Fibroblast of skin of abdomen (primary cell): Measurements from ENCODE around the gene KLHDC7B.

ENCODE experiments used
- DNase-seq: peaks from one replicate; pipeline ENCODE4 v3.0.0-alpha.2; 2013

KLHDC7B gene

DNA sequence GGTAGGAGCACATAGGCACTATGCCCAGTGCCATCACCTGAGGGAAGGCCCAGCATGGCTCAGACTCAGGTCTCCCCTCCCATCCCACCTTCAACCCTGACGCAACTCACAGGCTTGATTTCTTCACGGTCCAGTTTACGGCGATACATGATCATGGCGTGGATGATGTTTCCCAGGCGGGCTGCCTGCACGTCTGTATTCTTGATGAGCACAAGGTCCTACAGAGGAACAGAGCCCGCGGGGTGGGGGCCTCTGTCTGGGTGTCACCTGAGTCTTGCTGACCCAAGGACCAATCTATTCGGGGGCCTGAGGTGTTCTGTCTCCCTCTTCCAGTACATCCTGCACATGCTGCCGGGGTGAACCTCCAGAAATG, 28.7 kb downstream of the KLHDC7B start:
- DNase-seq, result no peak

GRCh38 chr22:50575426-50575941, 29.8 kb downstream of the KLHDC7B start:
- no peak for DNase-seq

GRCh38 chr22:50576070-50576469, 30.4 kb downstream of the KLHDC7B start:
- peak; percentile 35 for DNase-seq

DNA sequence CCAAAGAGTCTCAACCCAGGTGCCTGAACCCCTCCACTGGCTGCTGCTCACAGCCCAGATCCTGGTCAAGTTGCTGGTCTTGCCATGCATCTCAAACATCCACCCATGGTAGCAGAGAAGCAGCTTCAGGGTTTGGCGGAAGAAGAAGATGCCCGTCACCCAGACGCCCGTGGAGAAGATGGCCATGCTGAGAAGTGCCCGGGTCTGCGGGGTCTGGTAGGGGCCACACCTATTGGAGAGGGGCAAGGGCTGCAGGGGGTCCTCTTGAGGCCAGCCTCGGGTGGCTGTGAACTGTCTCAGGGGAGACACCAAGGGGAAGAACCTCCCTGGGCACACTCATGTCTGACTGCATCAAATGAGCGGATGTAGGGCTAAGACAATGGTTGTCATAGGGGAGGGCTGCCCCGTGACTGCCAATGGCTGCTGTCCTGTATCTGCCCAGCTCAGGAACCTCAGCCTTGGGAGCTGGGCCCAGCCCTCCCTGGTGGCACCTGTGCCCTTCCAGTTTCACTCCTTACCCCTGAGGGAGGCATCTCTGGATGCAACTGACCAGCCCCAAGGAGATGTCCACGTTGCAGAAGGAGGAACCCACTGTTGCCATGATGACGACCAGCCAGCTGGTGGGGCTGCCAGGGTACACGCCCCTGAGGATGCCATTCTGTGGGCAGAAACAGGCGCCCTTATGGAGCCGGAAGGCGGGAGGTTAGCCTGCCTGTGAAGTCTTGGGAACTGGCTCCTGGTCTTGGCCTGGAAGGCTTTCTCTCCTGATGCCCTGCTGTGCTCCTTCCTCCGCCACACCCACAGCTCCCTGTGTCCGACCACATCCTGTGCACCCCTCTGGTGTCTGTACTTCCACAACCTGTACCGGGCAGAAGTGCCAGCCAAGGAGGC, 31.4 kb downstream of the KLHDC7B start:
- no peak for DNase-seq

DNA sequence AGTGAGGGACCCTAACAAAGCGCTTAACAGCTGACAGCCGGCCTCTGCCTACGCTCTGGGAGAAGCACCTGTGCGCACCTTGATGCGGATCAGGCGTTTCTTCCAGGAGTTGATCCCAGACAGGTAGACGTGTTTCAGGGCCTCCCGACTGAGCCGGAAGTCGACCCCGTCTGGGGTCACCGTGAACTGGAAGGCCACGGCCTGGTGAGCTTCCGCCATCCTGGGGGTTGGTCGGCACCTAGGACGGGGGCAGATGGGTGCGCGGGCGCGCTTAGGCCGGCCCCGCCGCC, 31.9 kb downstream of the KLHDC7B start:
- DNase-seq, result no peak

GRCh38 chr22:50577987-50578775, 32.5 kb downstream of the KLHDC7B start, which contains the start of gene CPT1B:
Gene CPT1B (minus strand): TSS chr22:50578427. CDS start chr22:50577915, 512 bp downstream.
- DNase-seq, result no peak

GRCh38 chr22:50578776-50579310, 33.1 kb downstream of the KLHDC7B start:
- DNase-seq, result no peak

GRCh38 chr22:50579752-50580151, 34.1 kb downstream of the KLHDC7B start:
- no peak for DNase-seq

DNA sequence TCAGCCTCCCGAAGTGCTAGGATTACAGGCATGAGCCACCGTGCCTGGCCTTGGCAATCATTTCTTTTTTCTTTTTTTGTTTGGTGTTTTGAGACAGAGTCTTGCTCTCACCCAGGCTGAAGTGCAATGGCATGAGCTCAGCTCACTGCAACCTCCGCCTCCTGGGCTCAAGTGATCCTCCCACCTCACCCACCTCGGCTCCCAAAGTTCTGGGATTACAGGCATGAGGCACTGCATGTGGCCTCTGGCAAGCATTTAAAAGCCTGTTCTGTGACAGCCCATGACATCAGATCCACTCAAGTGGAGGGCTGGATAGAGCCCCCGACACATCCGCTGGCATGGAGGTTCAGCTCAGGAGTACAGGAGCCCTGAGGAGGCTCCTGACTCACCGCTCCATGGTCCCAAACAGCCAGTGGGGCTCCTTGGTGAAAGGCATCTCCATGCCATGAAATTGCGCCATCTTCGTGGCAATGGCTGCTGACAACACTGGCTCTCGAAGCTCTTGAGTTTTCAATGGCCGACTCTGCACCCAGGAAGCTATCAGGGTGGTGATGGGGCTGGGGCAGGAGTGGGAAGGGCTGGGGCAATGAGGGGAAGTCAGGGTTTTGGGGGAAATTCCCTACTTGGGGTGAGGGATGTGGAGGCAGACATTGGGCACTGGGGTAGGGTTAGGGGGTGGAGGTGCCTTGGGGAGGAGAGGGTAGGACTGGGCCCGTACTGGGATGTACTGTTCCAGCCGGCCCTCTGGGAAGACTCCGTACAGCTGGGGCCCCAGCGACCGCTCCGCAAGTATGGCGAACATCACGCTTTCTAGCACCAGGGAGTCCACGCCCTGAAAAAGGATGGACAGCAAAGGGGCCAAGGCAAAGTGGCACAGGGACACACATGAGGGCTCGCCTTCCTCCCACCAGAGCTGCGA, 35.6 kb downstream of the KLHDC7B start:
- no peak for DNase-seq

DNA sequence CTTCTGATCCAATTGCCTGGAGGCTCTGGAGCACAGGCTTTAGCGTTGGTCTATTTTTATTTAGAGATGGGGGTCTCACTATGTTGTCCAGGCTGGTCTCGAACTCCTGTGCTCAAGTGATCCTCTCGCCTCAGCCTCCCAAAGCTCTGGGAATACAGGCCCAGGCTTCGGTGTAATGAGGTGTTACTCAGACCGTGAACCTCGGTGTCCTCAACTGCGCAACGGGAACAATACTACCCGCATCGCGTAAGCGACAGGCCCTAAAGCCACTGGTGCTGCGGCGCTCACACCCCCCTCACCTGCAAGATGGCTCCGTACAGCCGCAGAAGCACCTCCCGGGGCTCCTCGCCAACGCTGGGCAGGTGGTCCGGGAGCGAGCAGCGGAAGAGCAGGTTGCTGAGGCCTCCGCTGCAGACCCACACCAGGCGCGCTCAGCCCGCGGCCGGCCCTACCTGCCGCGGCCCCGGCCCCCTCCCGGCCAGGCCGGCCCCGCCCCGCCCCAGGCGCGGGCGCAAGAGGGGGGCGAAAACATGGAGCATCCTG, 36.3 kb downstream of the KLHDC7B start:
- no peak for DNase-seq

DNA sequence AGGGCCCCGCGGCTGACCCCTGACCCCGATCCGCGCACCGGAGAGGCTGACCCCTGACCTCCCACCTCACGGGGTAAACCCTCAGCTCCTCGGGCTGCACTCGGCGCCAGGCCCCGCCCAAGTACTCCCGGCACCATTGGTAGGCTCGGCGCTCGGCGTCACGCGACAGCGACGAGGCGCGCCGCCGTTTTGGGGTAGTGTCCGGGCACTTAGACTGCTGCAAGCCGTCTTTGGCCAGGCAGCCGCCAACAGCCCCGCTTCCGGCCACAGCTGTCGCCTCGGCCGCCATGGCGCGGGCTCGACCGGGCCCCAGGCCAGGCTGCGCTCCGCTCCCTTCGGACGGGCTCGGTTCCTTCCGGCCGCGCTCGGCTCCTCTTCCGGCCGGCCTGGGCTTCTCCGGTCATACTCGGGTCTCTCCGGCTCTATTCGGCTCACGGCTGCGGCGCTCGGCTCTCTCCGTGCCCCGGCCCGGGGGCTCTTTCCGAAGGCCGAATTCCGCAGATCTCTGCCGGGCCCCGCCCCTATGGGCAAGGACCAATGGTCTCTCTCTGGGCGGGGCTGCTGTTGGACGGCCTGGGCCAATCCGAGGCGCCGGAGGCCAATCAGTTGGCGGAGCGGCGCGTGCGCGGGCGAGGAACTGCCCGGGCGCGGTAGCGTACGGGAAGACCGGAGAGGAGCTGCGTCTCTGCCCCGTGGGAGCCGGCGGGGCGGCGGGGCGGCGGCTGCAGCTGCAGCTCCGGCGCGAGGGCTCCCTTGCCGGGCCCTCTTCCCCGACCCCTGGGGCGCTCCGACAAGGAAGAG, 37.0 kb downstream of the KLHDC7B start, which contains the start of gene CHKB:
CHKB (minus strand) TSS at position 357 of the 801 bp plus-strand sequence; CDS start at position 289, 68 bp downstream.
- peak; percentile 97 for DNase-seq

- no peak for DNase-seq
These were observed 37.7 kb downstream of the KLHDC7B start for GRCh38 chr22:50583294-50583861.

DNA sequence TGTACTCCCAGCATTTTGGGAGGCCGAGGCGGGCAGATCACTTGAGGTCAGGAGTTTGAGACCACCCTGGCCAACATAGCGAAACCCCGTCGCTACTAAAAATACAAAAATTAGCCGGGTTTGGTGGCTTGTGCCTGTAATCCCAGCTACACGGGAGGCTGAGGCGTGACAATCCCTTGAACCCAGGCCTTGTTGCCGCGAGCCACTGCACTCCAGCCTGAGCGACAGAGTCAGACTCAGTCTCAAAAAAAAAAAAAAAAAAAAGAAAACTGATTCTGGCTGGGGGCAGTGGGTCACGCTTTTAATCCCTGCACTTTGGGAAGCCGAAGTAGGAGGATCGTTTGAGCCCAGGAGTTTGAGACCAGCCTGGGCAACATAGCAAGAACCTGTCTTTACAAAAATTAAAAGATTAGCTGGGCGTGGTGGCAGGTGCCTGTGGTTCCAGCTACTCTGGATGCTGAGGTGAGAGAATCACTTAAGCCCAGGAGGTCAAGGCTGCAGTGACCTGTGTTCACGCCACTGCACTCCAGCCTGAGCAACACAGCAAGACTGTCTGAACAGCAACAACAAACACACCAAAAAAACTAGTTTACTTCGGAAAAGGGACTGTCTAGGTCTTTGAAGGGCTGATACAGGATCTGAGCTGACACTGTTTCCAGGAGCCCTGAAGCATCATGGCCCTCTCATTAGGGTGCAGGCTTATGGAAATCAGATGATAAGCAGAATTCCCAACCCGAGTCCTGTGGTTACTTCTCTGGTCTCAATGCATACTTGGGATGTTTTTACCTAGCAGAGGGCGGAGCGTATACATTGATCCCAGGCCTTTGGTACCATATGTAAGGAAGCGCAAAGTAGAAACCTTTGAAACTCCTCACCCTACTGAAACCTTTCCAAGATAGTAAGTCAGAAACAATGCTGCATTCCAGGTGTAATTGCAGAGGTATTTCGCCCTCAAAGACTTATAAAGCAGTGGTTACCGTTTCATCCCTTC, 38.7 kb downstream of the KLHDC7B start:
- no peak for DNase-seq

- DNase-seq, result no peak
These were observed 39.5 kb downstream of the KLHDC7B start for GRCh38 chr22:50585238-50585637.

- no peak for DNase-seq
These were observed 40.1 kb downstream of the KLHDC7B start for GRCh38 chr22:50585781-50586180.

DNA sequence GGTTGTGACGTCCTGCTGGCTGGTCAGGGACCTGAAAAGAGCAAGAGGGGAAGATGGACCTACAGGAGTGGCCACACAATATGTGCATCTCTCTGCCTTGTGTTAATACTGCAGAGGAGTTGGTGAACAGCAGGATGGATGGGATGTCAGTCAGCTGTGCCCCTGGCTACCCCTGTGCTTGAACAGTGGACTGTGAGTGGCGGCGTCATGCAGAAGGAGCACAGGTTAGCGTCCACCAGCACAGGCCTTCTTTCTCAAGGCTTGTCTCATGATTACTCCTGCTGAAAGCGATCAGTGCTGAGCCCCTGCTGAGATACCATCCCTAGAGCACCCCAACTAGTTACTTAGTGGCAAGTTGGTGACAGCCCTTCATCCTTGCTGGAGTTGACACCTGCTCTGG, 40.7 kb downstream of the KLHDC7B start:
- DNase-seq, result no peak

DNA sequence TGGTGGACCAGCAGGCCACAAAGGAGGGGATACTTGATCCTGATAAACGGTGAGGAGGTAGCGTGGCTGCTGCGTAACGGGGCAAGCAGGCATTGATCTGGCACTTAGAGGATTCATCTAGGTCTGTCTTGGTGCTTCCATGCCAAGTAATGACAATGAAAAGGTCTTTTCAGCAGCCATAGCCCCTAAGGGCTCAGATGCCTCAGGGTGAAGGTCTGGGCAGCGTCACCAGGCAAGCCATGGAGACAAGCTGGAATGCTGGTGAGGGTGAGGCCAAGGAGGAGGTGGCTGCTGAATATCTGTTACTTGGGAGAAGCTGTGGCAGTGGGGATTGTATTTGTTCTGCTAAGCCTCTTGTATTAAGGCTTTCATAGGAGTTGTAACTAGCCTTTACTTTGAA, 41.7 kb downstream of the KLHDC7B start:
- no peak for DNase-seq

GRCh38 chr22:50595189-50595588, 49.5 kb downstream of the KLHDC7B start:
- DNase-seq, result no peak

DNA sequence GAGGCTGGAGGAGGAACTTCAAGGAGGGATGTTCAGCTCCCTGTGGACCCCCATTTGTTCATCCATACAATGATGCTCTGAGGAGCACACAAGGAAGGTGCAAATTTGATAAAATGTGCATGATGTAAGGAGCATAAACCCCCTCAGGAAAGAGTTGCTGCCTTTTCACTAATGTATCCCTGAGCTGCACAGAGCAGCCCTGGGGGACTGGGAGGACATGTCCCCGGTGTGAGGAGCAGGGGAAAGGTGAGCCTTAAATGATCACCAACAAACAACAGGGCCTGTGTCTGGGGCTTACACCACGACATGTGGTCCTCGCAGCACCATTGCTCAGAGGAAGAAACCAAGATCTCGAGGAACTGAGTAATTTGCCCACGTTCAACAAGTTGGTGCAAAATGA, 51.4 kb downstream of the KLHDC7B start:
- no peak for DNase-seq
